Measurements from ENCODE around the gene NXPH1. TPM values are rescaled to one million over a fixed set of nuclear protein-coding genes. Genes with fewer than 3 reads are reported as not detected.

Gene NXPH1
- total RNA-seq, 1 donor from 2014 or later = not detected

GRCh38 chr7:8601121-8601520 lies 167.7 kb downstream of the NXPH1 start:
- DNase-seq = no peak

- DNase-seq = no peak
Measured at GRCh38 chr7:8605221-8605620, 171.8 kb downstream of the NXPH1 start.

DNA sequence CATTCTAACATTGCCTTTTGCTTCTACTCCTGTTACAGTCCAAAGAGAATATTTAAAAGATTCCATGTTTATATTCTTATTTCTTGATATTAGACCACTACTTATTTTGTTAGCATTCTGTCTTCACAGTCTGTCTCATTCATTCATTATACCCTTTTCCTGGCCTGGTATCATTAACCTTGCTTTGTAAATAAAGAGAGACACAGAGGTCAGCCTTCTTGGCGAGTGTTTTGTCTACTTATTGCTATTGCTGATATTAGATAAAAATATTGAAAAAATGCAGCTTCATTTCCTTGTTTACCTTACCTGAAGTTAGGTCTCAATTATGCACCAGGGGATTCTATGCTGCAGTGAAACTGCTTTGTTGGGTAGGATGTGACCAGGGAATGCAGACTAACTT lies 179.2 kb downstream of the NXPH1 start:
- DNase-seq = no peak

DNA sequence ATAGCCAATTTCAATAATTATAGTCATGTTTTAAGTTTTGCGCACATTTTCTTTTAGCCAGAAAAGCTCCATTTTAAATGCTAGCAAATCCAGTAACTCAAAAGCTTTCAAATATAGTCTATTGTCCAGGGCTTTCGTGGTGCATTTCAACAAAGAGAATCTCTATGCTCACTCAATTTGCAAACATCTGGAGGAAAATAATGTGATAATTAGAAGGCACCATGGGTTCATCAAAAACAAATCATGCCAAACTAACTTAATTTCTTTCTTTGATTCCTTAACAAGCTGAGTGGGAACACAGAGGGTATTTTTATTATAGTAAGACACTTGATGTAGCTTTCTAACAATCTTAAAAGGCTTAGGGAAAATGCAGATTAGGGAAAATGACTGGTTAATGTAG lies 179.8 kb downstream of the NXPH1 start:
- DNase-seq = no peak

GRCh38 chr7:8615019-8615418 lies 181.6 kb downstream of the NXPH1 start:
- DNase-seq = no peak

GRCh38 chr7:8618441-8619070 lies 185.1 kb downstream of the NXPH1 start:
- no peak for DNase-seq

DNA sequence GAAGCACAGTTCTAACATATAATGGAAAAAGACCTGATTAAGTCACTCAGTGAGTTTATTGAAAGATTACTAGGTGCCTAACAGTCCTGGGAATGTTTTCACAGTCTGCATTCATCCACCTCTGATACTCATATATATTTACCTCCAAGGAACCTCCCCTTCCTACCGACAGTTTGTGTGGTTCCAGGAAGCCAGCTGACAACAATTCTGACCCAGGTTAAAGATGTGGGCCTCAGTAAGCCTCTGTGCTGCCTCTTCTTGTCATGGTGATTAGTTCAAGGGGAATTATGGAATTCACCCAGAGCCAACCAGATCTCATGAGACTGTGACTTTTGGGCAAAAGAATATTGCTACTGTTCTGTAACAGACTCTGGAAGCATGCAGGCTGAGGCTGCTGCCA lies 186.8 kb downstream of the NXPH1 start:
- no peak for DNase-seq

- DNase-seq = no peak
Measured at GRCh38 chr7:8625612-8626011, 192.2 kb downstream of the NXPH1 start.

DNA sequence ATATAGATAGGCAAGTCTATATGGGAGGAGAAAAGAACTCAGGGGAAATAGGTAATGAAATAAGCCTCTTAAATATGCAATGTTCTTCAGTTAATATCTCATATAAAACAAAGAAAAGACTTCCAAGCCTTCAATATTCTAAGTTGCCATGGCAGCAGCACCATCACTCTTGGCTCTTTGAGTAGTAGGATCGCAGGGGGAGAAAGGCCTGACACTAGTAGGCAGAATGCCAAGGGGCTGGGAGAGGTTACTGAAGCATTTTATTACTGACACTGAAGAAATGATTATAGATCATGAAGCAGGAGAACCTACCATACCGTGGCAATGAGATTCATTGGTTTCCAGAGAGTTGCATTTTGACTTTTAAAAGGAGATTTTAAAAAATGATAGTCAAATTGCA lies 193.9 kb downstream of the NXPH1 start:
- no peak for DNase-seq

- DNase-seq = no peak
Measured at GRCh38 chr7:8628656-8629055, 195.2 kb downstream of the NXPH1 start.

DNA sequence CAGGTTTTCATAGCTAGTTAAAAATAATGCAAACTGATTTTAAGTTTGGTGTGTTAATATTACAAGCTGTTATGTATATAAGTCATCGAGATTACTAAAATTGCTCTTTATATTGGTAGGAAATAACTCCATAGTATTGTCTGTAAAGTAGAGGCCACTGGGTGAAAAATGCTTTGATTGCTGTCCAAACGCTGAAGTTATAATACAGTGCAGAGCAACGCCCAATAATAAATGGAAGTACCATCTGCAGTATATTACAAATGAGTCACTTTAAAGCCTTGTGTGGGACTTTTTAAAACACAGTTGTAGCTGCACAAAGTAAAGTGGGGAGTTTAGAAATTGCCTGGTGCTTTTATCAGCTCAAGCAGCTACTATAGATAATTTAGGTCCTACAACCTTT lies 196.1 kb downstream of the NXPH1 start:
- DNase-seq = no peak

DNA sequence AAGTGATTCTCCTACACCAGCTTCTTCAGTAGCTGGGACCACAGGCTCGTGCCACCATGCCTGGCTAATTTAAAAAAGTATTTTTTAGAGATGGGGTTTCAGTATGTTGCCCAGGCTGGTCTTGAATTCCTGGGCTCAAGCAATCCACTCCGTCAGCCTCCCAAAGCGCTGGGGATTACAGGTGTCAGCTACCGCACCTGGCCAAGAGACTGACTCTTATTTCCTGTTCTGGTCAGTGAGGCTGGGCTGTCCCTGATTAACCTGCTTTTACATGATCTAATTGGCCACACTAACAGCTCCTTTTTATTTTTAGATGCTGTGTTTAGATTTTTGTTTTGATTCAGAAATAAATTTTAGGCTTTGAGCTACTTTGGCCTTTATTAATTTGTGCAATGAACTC lies 203.9 kb downstream of the NXPH1 start:
- DNase-seq = no peak

DNA sequence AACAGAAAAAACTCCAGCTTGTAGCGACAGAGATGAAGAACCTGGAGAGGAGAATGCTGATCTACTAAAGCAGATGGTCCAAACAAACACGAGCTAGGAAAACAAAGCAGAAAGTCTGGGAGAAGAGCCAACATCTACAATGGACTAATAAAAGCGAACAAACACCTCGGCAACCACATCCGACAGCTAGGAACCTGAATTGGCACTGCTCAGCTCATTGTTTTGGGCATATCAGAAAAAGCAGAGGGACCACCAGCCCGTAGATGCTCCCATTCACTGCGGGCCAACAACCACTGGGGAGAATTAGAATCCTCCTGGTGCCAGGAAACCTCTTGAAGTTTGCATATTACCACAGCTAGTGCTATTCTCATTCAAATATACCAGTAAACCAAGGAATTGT lies 204.7 kb downstream of the NXPH1 start:
- DNase-seq = peak; percentile 1

DNA sequence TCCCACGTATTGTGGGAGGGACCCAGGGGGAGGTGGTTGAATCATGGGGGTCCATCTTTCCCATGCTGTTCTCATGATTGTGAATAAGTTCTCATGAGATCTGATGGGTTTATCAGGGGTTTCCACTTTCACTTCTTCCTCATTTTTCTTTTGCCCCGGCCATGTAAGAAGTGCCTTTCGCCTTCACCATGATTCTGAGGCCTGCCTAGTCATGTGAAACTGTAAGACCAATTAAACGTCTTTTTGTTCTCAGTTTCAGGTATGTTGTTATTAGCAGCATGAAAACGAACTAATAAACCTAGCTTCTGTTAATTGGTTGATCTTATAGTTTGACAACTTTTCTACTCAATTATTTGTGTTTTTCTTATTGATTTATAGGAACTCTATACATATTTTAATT lies 206.3 kb downstream of the NXPH1 start:
- no peak for DNase-seq

DNA sequence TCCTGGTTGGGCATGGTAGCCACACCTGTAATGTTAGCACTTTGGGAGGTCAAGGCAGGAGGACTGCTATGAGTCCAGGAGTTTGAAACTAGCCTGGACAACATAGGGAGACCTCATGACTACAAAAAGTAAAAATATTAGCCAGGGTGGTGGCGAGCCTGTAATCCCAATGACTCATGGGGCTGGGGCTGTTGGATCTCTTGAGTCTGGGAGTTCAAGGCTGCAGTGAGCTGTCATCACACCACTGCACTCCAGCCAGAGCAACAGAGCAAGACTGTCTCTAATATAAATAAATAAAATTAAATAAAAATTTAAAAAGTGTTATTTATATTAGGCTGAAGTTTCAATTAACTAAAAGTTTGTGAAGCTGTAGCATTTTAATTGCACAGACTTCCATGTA lies 207.3 kb downstream of the NXPH1 start:
- no peak for DNase-seq

DNA sequence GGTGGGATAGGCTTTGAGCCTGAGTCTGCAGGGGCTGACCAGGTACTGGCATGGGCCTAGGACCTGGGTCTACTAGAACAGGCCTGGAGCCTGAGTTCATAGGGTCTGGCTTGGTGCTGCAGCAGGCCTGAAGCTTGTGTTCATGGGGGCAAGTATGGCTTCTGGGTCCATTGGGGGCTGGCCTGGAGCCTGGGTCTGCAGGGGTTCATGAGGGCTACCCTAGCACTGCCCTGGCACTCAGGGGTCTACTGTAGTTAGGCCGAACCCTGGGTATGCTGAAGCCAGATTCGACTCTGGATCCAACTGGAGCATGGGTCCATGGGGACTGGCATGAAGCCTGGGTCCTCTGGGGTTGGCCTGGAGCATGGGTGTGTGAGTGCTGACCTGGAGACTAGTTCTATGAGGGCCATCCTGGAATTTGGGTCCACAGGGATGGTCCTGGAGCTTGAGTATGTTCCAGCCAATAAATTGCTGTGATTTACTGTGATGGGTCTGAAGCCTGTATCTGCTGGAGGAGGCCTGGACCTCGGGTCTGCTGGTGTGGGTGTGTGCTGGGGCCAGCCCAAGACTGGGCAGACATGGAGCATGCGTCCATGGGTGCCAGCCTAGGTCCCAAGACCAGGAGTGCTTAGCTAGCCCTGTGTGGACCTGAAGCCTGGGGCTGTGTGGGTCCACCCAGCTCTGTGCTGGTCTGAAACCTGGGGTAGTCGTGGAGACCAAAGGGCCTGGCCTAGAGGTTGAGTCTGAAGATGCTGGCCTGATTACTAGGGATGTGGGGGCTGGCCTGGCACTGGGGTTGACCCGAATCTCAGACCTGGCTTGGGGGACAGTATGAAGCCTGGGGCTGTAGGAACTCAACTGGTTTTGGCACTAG lies 235.5 kb downstream of the NXPH1 start:
- no peak for DNase-seq

- DNase-seq = no peak
Measured at GRCh38 chr7:8669501-8669851, 236.1 kb downstream of the NXPH1 start.

GRCh38 chr7:8684426-8684825 lies 251.0 kb downstream of the NXPH1 start:
- no peak for DNase-seq

- DNase-seq = no peak
Measured at GRCh38 chr7:8699875-8700624, 266.6 kb downstream of the NXPH1 start.

- no peak for DNase-seq
Measured at GRCh38 chr7:8702807-8703206, 269.4 kb downstream of the NXPH1 start.

GRCh38 chr7:8710124-8710523 lies 276.7 kb downstream of the NXPH1 start:
- no peak for DNase-seq

- DNase-seq = no peak
Measured at GRCh38 chr7:8714791-8715190, 281.4 kb downstream of the NXPH1 start.

GRCh38 chr7:8719102-8719501 lies 285.7 kb downstream of the NXPH1 start:
- DNase-seq = no peak
